Body of pancreas (tissue), 4 donors: ENCODE data around the gene PPP4R2. TPM values are rescaled to one million over a fixed set of nuclear protein-coding genes. Genes with fewer than 3 reads are reported as not detected.

Experiments
- ATAC-seq: fragments of 150-250 bp; one replicate; pipeline ENCODE4 v1.9.1; 2016
- DNase-seq, 4 donors: peaks; one replicate each; pipeline ENCODE4 v3.0.0-alpha.2; 2019
- H3K27ac ChIP-seq, 4 donors: fragments of 200-600 bp; sonication (generic); 1 replicate in 3 of 4; 2 replicates in 1 of 4; pipeline versions ENCODE4 v1.5.1 to v1.6.1; 2016 to 2019; ENCODE audit warnings: mild to moderate bottlenecking in 1 of 4, mixed read lengths in 1 of 4, moderate library complexity in 1 of 4
- H3K27me3 ChIP-seq, 2 donors: fragments of 200-600 bp; sonication (generic); one replicate each; pipeline ENCODE4 v1.6.0; 2016; ENCODE audit warnings: mild to moderate bottlenecking in 1 of 2
- H3K36me3 ChIP-seq, 2 donors: fragments of 200-600 bp; sonication (generic); replicated peaks in 1 of 2; 2 replicates each; pipeline ENCODE4 v1.5.1; 2016; ENCODE audit warnings: low read depth in 2 of 2; ENCODE audit not compliant: insufficient read depth in 1 of 2
- H3K4me1 ChIP-seq: fragments of 200-600 bp; sonication (generic); one replicate; pipeline ENCODE4 v1.6.0; 2016
- H3K4me3 ChIP-seq, 2 donors: fragments of 200-600 bp; sonication (generic); 1 replicate in 1 of 2; 2 replicates in 1 of 2; pipeline ENCODE4 v1.5.1; 2016 to 2019
- H3K9me3 ChIP-seq, 3 donors: fragments of 200-600 bp; sonication (generic); 1 replicate in 2 of 3; 2 replicates in 1 of 3; pipeline ENCODE4 v1.5.1; 2016
- POLR2A ChIP-seq, 3 donors: fragments of 450-650 bp; IDR thresholded peaks; one replicate each; pipeline ENCODE4 v1.6.1; 2016; ENCODE audit warnings: antibody characterized with exemption in 3 of 3, mild to moderate bottlenecking in 2 of 3
- WGBS, 2 donors: methylation state at CpG; one replicate each; pipeline ENCODE4 v1.1.5; 2017; 5-methylcytosine and 5-hydroxymethylcytosine counted together
- intact Hi-C: fragments of 100-400 bp; cut with DNase I; formaldehyde crosslinking; loops from one replicate; pipeline ENCODE4 v1.15.1; 2023
- total RNA-seq, 2 donors: library from RNA; depleted of rRNA; stranded (reverse); fragments of >200 nt; gene quantifications; one replicate each; pipeline ENCODE4 v1.1.0, GENCODE V29; 2016
- TF ChIP-seq, protein P1 (sequence below), 7 experiments: fragments of 450-650 bp in 4 of 7; fragments of 200-600 bp in 3 of 7; sonication (generic) in 3 of 7; IDR thresholded peaks; one replicate each; pipeline ENCODE4 v1.5.1; 2016 to 2019; ENCODE audit warnings: antibody characterized with exemption in 7 of 7

Gene PPP4R2, protein sequence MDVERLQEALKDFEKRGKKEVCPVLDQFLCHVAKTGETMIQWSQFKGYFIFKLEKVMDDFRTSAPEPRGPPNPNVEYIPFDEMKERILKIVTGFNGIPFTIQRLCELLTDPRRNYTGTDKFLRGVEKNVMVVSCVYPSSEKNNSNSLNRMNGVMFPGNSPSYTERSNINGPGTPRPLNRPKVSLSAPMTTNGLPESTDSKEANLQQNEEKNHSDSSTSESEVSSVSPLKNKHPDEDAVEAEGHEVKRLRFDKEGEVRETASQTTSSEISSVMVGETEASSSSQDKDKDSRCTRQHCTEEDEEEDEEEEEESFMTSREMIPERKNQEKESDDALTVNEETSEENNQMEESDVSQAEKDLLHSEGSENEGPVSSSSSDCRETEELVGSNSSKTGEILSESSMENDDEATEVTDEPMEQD
- 10 to 100 TPM; 21.5 to 28.0 TPM for total RNA-seq

DNA sequence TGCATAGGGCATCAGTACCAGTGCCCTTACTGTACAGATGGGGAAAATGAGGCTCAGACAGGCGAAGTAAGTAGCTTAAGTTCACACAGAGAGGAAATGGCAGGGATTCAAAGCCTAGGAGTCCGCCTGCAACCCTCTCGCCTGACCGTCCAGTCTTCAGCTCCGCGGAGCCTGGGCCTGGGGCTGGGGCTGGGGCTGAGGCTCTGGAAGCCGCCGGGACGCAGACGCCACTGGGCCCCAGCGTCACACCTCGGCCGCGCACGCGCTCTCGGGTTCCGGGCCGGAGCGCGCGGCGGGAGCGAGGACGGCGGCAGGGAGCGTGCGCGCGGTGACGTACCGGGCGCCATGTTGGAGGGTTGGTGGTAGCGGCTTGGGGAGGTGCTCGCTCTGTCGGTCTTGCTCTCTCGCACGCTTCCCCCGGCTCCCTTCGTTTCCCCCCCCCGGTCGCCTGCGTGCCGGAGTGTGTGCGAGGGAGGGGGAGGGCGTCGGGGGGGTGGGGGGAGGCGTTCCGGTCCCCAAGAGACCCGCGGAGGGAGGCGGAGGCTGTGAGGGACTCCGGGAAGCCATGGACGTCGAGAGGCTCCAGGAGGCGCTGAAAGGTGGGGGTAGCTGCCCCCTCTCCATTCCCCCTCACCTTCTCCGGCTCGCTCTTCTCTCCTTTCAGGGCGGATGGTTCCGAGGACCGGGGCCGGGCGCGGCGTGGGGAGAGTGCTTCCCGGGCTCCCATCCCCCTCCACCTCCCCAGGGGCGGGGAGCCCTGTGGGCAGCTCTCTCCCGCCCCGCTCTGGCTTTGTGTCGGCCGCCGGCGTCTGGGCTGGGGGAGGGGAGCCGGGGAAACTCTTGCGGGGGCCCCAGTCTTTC is at the start of gene PPP4R2:
Gene PPP4R2, plus strand, starts transcription at position 339 of the 861 bp plus-strand sequence. Its CDS starts 227 bp downstream, at position 566.
- peak within 1 kb of the TSS; percentile 91 to 97 (median 94) for H3K27ac ChIP-seq
- TF ChIP-seq, protein P1, sequence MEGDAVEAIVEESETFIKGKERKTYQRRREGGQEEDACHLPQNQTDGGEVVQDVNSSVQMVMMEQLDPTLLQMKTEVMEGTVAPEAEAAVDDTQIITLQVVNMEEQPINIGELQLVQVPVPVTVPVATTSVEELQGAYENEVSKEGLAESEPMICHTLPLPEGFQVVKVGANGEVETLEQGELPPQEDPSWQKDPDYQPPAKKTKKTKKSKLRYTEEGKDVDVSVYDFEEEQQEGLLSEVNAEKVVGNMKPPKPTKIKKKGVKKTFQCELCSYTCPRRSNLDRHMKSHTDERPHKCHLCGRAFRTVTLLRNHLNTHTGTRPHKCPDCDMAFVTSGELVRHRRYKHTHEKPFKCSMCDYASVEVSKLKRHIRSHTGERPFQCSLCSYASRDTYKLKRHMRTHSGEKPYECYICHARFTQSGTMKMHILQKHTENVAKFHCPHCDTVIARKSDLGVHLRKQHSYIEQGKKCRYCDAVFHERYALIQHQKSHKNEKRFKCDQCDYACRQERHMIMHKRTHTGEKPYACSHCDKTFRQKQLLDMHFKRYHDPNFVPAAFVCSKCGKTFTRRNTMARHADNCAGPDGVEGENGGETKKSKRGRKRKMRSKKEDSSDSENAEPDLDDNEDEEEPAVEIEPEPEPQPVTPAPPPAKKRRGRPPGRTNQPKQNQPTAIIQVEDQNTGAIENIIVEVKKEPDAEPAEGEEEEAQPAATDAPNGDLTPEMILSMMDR (IDR thresholded peaks at IDR 0.05) = peak in 2 of 7 experiments; percentile 1 to 14
- TF ChIP-seq POLR2A (IDR thresholded peaks at IDR 0.05) = peak; percentile 70 to 85 (median 81)
- H3K4me1 ChIP-seq = peaks cover 36% of the 10 kb centered on the region
- H3K4me3 ChIP-seq = peak within 1 kb of the TSS; percentile 59 to 69
- ATAC-seq (peak; percentile 99), DNase-seq (peak; percentile 87 to 88 (median 88))
- 2% methylated on average over 40 to 71 of the region's 75 CpGs for WGBS, 2 donors
- intact Hi-C loops = no loop called here
- H3K36me3 ChIP-seq = no peaks in the 10 kb centered on the region
- no peaks in the 10 kb centered on the region for H3K27me3 ChIP-seq
- no peaks in the 10 kb centered on the region for H3K9me3 ChIP-seq

DNA sequence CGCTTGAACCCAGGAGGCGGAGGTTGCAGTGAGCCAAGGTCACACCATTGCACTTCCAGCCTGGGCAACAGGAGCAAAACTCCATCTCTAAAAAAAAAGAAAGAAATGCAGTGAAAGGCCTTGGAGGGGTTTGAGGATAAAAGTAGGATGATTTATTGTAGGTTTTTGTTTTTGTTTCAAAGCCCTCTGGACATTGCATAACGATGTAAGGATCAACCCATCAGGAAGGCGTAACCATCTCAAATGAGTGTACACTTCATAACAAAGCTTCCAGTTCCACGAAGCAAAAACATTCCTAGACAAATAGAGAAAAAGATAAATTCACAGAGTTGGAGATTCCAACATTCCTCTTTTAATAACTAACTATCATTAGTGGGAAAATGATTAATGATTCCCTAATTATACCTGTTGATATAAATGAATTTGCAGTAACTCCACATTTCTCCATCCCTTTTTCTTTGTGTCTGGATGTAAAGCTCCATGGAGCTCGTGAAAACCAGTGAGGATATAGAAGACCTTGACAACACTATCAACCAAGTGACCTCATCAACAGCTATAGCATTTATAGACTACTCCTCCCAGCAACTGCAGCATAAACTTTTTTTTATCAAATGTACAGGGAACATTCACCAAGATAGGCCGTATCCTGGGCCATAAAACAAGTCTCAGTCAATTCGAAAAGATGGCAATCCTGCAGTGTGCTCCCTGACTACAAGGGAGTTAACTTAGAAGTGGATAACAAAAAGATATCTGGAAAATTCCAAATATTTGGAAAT is 48.7 kb upstream of the PPP4R2 start:
- no peak for ATAC-seq
- whole genome bisulfite sequencing, 2 donors = 79 to 83% methylated on average over 8 of the region's 8 CpGs
- no peaks in the 10 kb centered on the region for H3K27me3 ChIP-seq
- H3K36me3 ChIP-seq = no peaks in the 10 kb centered on the region
- no peaks in the 10 kb centered on the region for H3K9me3 ChIP-seq
- no peak for DNase-seq
- no peak overlapping the region for H3K4me3 ChIP-seq
- TF ChIP-seq, protein P1 (IDR thresholded peaks at IDR 0.05) = no peak
- no peak for TF ChIP-seq POLR2A (IDR thresholded peaks at IDR 0.05)
- H3K4me1 ChIP-seq = no peaks in the 10 kb centered on the region
- intact Hi-C loops = loop anchor here (10.0 kb wide), 1 partner anchor 107 kb away; no protein-coding TSS in a partner anchor
- no peak overlapping the region for H3K27ac ChIP-seq

DNA sequence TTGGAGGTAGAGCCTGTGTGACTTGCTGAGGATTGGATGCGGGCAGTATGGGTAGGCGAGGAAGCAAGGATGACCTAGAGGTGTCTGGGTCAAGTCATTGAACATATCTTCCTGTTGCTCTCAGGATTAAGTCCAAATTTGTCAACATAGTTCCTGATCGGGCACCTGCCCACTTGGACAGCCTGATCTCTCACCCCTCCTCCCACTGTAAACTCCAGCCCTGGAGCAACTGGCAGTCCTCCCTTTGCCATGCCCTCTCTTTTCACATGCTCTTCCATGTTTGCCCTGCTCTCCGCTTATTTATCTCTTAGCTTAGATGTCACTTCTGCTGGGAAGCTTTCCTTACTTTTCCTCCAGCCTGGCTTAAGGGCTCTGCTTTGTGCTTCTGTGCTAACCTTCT is 47.6 kb upstream of the PPP4R2 start:
- no peak for TF ChIP-seq POLR2A (IDR thresholded peaks at IDR 0.05)
- TF ChIP-seq, protein P1 (IDR thresholded peaks at IDR 0.05) = no peak
- H3K27me3 ChIP-seq = no peaks in the 10 kb centered on the region
- H3K27ac ChIP-seq = no peak overlapping the region
- intact Hi-C loops = loop anchor here (10.0 kb wide), 1 partner anchor 106 kb away; no protein-coding TSS in a partner anchor
- WGBS, 2 donors = 65 to 68% methylated on average over 4 of the region's 4 CpGs
- H3K36me3 ChIP-seq = no peaks in the 10 kb centered on the region
- no peak for ATAC-seq
- no peak for DNase-seq
- no peaks in the 10 kb centered on the region for H3K4me1 ChIP-seq
- no peaks in the 10 kb centered on the region for H3K9me3 ChIP-seq
- no peak overlapping the region for H3K4me3 ChIP-seq

DNA sequence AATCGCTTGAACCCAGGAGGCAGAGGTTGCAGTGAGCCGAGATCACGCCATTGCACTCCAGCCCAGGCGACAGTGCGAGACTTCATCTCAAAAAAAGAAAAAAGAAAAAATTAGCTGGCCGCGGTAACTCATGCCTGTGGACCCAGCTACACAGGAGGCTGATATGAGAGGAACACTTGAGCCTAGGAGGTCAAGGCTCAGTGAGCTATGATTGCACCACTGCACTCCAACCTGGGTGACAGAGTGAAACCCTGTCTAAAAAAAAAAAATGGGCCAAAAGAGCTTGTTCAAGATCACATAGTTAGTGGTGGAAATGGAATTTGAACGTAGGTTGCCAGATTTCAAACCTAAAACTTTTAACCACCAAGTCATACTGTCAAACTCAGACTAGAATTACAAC is 46.2 kb upstream of the PPP4R2 start:
- DNase-seq (no peak), ATAC-seq (no peak)
- no peaks in the 10 kb centered on the region for H3K36me3 ChIP-seq
- no peaks in the 10 kb centered on the region for H3K27me3 ChIP-seq
- H3K4me3 ChIP-seq = no peak overlapping the region
- 92 to 94% methylated on average over 8 of the region's 8 CpGs for WGBS, 2 donors
- H3K27ac ChIP-seq = no peak overlapping the region
- H3K4me1 ChIP-seq = no peaks in the 10 kb centered on the region
- intact Hi-C loops = no loop called here
- TF ChIP-seq, protein P1 (IDR thresholded peaks at IDR 0.05) = no peak
- no peak for TF ChIP-seq POLR2A (IDR thresholded peaks at IDR 0.05)
- H3K9me3 ChIP-seq = no peaks in the 10 kb centered on the region
